HEK293 (cell line): Measurements from ENCODE around the gene POLN.

Experiments used
- CTCF ChIA-PET: fragments of 350-600 bp; formaldehyde crosslinking; extraction: SDS; loops from one replicate; lab custom pipeline; 2021; ENCODE audit warnings: antibody characterized with exemption; lab: Yijun Ruan, JAX
- POLR2A ChIA-PET: fragments of 300-600 bp; formaldehyde crosslinking; extraction: SDS; loops from one replicate; lab custom pipeline; 2020; ENCODE audit warnings: antibody characterized with exemption, inconsistent platforms; lab: Yijun Ruan, JAX
- H3K27ac ChIP-seq: fragments of 200-500 bp; sonication (Bioruptor generic); 2 replicates; pipeline ENCODE4 v1.5.1; 2014; ENCODE audit warnings: low read depth, low read length, control low read depth, inconsistent platforms; ENCODE audit errors: extremely low read depth
- H3K36me3 ChIP-seq, 2 experiments: fragments of 200-500 bp in 1 of 2; sonication (Bioruptor generic) in 1 of 2; 1 replicate in 1 of 2; 2 replicates in 1 of 2; pipeline ENCODE4 v1.5.1; 2014 to 2017; ENCODE audit warnings: inconsistent platforms in 2 of 2, low read length in 2 of 2; ENCODE audit not compliant: control insufficient read depth in 2 of 2, insufficient read depth in 1 of 2
- H3K4me1 ChIP-seq: fragments of 200-500 bp; sonication (Bioruptor generic); 2 replicates; pipeline ENCODE4 v1.5.1; 2014; ENCODE audit warnings: mild to moderate bottlenecking, low read length, inconsistent platforms; ENCODE audit not compliant: control insufficient read depth, insufficient read depth
- H3K4me3 ChIP-seq: 2 replicates; pipeline ENCODE4 v1.5.1; 2011; ENCODE audit warnings: low read depth, mild to moderate bottlenecking, control low read depth, low read length, moderate library complexity
- H3K9me3 ChIP-seq: fragments of 200-500 bp; sonication (Bioruptor generic); 2 replicates; pipeline ENCODE4 v1.5.1; 2014; ENCODE audit warnings: low read depth, low read length, inconsistent platforms; ENCODE audit not compliant: control insufficient read depth, insufficient read depth
- KLF16 ChIP-seq: fragments of 450-650 bp; formaldehyde crosslinking; IDR thresholded peaks from 2 replicates; pipeline ENCODE4 v1.5.1; 2017; ENCODE audit warnings: missing biosample characterization, missing genetic modification characterization
- ZBTB7A ChIP-seq: fragments of 450-650 bp; formaldehyde crosslinking; IDR thresholded peaks from 2 replicates; pipeline ENCODE4 v1.5.1; 2016; ENCODE audit warnings: low read depth, missing biosample characterization, missing genetic modification characterization
- ZNF16 ChIP-seq: fragments of 450-650 bp; formaldehyde crosslinking; IDR thresholded peaks from 2 replicates; pipeline ENCODE4 v1.5.1; 2016; ENCODE audit warnings: low read depth, missing biosample characterization, missing genetic modification characterization
- ZNF175 ChIP-seq: fragments of 450-650 bp; formaldehyde crosslinking; IDR thresholded peaks from 2 replicates; pipeline ENCODE4 v1.5.1; 2016; ENCODE audit warnings: missing biosample characterization, missing genetic modification characterization
- ZNF280C ChIP-seq: fragments of 450-650 bp; formaldehyde crosslinking; IDR thresholded peaks from 2 replicates; pipeline ENCODE4 v1.5.1; 2016; ENCODE audit warnings: missing biosample characterization, missing genetic modification characterization
- ZNF510 ChIP-seq: fragments of 450-650 bp; formaldehyde crosslinking; IDR thresholded peaks from 2 replicates; pipeline ENCODE4 v1.5.1; 2018; ENCODE audit warnings: mild to moderate bottlenecking, missing genetic modification characterization, missing biosample characterization; ENCODE audit not compliant: insufficient replicate concordance
- ZNF518A ChIP-seq: fragments of 450-650 bp; formaldehyde crosslinking; conservative IDR thresholded peaks from 2 replicates; pipeline ENCODE4 v1.5.1; 2016; ENCODE audit warnings: low read depth, missing biosample characterization, missing genetic modification characterization
- ZNF561 ChIP-seq: fragments of 450-650 bp; IDR thresholded peaks from 2 replicates; pipeline ENCODE4 v1.5.1; 2018; ENCODE audit warnings: missing biosample characterization, missing genetic modification characterization, borderline replicate concordance
- ZNF596 ChIP-seq: fragments of 450-650 bp; IDR thresholded peaks from 2 replicates; pipeline ENCODE4 v1.5.0; 2018; ENCODE audit warnings: missing biosample characterization, mild to moderate bottlenecking, missing genetic modification characterization, moderate library complexity
- ZNF610 ChIP-seq: fragments of 450-650 bp; formaldehyde crosslinking; IDR thresholded peaks from 2 replicates; pipeline ENCODE4 v1.5.1; 2016; ENCODE audit warnings: missing biosample characterization, missing genetic modification characterization, borderline replicate concordance
- ZNF626 ChIP-seq: fragments of 450-650 bp; sonication (Bioruptor Pico); formaldehyde crosslinking; IDR thresholded peaks from 2 replicates; pipeline ENCODE4 v1.5.1; 2018; ENCODE audit warnings: missing biosample characterization, missing genetic modification characterization, inconsistent platforms
- ZNF658 ChIP-seq: fragments of 450-650 bp; formaldehyde crosslinking; IDR thresholded peaks from 2 replicates; pipeline ENCODE4; 2016; ENCODE audit warnings: missing biosample characterization, missing genetic modification characterization
- ZNF785 ChIP-seq: fragments of 450-650 bp; formaldehyde crosslinking; IDR thresholded peaks from 2 replicates; pipeline ENCODE4 v1.5.1; 2016; ENCODE audit warnings: missing biosample characterization, missing genetic modification characterization
- ZSCAN4 ChIP-seq: fragments of 450-650 bp; formaldehyde crosslinking; IDR thresholded peaks from 2 replicates; pipeline ENCODE4 v1.5.1; 2017; ENCODE audit warnings: missing biosample characterization, missing genetic modification characterization
- TF ChIP-seq, protein P1 (sequence below): fragments of 450-650 bp; formaldehyde crosslinking; IDR thresholded peaks from 2 replicates; pipeline ENCODE4 v1.5.1; 2016; ENCODE audit warnings: missing biosample characterization, missing genetic modification characterization

The POLN gene

GRCh38 chr4:2125831-2126230, 116.1 kb downstream of the POLN start (continued):
- TF ChIP-seq ZNF518A (no peak), ZNF280C (no peak), ZSCAN4 (tag by site-specific recombination) (no peak)

DNA sequence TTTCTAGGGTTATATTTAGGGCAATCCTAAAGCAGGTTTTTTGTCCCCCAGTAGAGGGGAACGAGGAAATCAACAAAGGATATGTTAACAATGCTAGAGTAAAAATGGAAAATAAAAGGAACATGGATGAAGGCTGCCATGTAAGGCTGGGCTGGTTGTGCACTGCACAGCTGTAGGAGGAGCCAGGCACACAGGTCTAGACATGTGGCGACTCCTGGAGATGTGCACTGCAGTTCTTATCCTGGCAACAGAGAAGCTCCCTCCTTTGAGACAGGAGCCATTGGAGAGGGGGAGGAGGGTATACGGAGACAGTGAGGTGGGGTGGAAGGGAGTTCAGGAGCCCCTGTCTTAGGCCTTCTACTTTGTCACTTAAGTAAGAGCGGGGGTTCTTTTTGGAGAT, 116.9 kb downstream of the POLN start:
- no peaks in the 10 kb centered on the region for H3K9me3 ChIP-seq
- H3K36me3 ChIP-seq, result peaks cover 0 to 11% of the 10 kb centered on the region in 2 experiments; a peak in 1 of 3 replicates
- H3K4me1 ChIP-seq, result no peaks in the 10 kb centered on the region
- ChIA-PET CTCF (no interaction called here), POLR2A (no interaction called here)
- no peak for TF ChIP-seq KLF16
- TF ChIP-seq ZNF626 (tag by site-specific recombination), result no peak
- TF ChIP-seq ZNF658, result no peak
- TF ChIP-seq ZNF561 (tag by site-specific recombination), result no peak
- no peak for TF ChIP-seq ZNF610 (tag by site-specific recombination)
- TF ChIP-seq, protein P1, sequence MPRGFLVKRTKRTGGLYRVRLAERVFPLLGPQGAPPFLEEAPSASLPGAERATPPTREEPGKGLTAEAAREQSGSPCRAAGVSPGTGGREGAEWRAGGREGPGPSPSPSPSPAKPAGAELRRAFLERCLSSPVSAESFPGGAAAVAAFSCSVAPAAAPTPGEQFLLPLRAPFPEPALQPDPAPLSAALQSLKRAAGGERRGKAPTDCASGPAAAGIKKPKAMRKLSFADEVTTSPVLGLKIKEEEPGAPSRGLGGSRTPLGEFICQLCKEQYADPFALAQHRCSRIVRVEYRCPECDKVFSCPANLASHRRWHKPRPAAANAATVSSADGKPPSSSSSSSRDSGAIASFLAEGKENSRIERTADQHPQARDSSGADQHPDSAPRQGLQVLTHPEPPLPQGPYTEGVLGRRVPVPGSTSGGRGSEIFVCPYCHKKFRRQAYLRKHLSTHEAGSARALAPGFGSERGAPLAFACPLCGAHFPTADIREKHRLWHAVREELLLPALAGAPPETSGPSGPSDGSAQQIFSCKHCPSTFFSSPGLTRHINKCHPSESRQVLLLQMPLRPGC (tag by site-specific recombination), result no peak
- TF ChIP-seq ZNF175 (tag by site-specific recombination), result no peak
- no peak for TF ChIP-seq ZNF596 (tag by site-specific recombination)
- TF ChIP-seq ZNF785 (tag by site-specific recombination), result no peak
- TF ChIP-seq ZNF510 (tag by site-specific recombination), result no peak
- no peak for TF ChIP-seq ZBTB7A (tag by site-specific recombination)
- TF ChIP-seq ZNF16 (tag by site-specific recombination), result no peak
- H3K27ac ChIP-seq, result no peak overlapping the region
- no peak overlapping the region for H3K4me3 ChIP-seq
